ENCODE results near the gene MYL5. TPM values are rescaled to one million over a fixed set of nuclear protein-coding genes. Genes with fewer than 3 reads are reported as not detected.

MYL5 gene
- total RNA-seq, 1 donor = 9.1 TPM

DNA sequence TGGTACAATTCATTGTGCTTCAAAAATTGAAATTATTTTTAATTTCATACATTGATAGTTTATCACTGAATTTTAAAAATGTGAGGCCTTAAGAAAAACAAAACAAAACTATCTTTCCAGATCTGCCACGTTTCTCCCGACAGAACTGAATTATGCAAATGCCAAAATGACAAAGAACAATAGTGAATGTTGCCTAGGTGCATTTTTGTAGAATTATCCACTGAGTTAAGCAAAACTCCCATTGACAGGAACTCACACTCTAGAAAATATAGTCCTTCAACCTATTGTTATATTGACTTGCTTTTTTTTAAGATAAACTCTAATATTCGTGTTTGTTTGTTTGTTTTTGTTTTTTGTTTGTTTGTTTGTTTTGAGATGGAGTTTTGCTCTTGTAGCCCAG lies 37.8 kb downstream of the MYL5 start:
- TF ChIP-seq, protein P1, sequence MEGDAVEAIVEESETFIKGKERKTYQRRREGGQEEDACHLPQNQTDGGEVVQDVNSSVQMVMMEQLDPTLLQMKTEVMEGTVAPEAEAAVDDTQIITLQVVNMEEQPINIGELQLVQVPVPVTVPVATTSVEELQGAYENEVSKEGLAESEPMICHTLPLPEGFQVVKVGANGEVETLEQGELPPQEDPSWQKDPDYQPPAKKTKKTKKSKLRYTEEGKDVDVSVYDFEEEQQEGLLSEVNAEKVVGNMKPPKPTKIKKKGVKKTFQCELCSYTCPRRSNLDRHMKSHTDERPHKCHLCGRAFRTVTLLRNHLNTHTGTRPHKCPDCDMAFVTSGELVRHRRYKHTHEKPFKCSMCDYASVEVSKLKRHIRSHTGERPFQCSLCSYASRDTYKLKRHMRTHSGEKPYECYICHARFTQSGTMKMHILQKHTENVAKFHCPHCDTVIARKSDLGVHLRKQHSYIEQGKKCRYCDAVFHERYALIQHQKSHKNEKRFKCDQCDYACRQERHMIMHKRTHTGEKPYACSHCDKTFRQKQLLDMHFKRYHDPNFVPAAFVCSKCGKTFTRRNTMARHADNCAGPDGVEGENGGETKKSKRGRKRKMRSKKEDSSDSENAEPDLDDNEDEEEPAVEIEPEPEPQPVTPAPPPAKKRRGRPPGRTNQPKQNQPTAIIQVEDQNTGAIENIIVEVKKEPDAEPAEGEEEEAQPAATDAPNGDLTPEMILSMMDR (IDR thresholded peaks at IDR 0.05; ENCODE audit: insufficient read depth, low read depth, low read length) = no peak
- DNase-seq (ENCODE audit: low read depth) = no peak
- H3K4me3 ChIP-seq (ENCODE audit: low read depth, low read length) = no peak overlapping the region

DNA sequence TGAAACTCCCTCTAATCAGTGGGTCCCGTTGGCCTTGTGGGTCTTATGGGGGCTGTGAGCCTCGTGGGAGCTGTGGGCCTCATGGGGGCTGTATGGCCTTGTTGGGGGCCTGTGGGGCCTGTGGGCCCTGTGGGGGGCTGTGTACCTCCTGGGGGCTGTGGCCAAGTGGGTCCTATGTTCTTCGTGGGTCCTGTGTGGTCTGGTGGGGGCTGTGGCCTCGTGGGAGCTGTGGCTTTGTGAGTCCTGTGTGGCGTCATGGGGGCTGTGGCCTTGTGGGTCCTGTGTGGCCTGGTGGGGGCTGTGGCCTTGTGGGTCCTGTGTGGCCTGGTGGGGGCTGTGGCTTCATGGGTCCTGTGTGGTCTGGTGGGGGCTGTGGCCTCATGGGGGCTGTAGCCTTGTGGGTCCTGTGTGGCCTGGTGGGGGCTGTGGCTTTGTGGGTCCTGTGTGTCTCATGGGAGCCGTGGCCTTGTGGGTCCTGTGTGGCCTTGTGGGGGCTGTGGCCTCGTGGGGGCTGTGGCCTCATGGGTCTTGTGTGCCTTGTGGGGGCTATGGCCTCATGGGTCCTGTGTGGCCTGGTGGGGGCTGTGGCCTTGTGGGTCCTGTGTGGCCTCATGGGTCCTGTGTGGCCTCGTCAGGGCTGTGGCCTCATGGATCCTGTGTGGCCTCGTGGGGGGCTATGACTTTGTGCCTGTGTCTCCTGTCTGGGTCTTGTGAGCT lies 38.7 kb downstream of the MYL5 start:
- TF ChIP-seq, protein P1 (IDR thresholded peaks at IDR 0.05; ENCODE audit: insufficient read depth, low read depth, low read length) = no peak
- DNase-seq (ENCODE audit: low read depth) = no peak
- H3K4me3 ChIP-seq (ENCODE audit: low read depth, low read length) = no peak overlapping the region

DNA sequence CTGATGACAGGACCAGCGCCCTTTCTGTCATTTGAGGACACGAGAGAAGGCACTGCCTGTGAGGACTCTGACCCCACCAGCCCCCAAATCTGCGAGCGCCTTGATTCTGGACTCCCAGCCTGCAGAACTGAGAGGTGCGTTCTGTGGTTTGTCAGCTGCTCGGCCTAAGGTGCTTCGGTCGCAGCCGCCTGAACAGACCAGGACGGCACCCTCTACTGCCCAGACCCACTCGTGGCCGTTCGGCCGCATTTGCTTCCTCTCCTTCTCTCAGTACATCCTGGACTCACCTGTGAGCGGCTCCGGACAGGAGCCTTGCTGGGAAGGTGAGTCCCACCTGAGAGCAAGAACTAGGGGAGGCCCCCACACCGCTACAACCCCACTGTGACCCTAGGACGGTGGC lies 39.7 kb downstream of the MYL5 start:
- no peak for DNase-seq (ENCODE audit: low read depth)
- no peak overlapping the region for H3K4me3 ChIP-seq (ENCODE audit: low read depth, low read length)
- TF ChIP-seq, protein P1 (IDR thresholded peaks at IDR 0.05; ENCODE audit: insufficient read depth, low read depth, low read length) = no peak

DNA sequence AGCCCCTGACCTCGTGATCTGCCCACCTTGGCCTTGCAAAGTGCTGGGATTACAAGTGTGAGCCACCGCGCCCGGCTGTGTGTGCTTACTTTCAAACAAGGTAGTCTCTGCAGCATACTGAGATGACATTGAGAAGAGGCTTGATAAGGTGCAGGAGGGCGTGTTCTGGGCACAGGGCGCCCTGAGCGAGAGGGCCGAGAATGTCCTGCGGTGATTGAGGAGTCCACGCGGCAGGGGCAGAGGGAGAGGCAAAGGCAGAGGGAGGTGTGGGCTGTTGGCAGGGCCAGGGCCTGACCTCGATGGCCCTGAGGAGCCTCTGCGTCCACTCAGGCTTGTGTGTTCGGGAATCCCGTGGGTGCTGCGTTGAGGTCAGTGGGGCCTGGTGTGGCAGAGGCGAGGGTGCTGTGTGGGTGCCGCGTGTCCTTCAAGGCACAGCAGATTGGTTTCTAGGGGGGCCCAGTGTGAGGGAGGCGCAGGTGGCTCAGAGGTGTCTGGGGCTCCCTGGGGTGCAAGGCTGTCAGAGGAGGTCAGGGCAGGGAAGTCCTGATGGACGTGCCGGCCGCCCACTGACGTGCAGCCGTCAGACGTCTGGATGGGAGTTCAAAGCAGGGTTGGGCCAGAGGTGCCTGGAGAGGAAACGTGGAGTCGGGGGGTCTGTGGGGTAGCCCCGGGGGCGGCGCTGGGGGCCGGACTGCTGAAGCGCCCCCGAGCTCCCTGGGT lies 43.4 kb downstream of the MYL5 start:
- TF ChIP-seq, protein P1 (IDR thresholded peaks at IDR 0.05; ENCODE audit: insufficient read depth, low read depth, low read length) = no peak
- no peak overlapping the region for H3K4me3 ChIP-seq (ENCODE audit: low read depth, low read length)
- no peak for DNase-seq (ENCODE audit: low read depth)

DNA sequence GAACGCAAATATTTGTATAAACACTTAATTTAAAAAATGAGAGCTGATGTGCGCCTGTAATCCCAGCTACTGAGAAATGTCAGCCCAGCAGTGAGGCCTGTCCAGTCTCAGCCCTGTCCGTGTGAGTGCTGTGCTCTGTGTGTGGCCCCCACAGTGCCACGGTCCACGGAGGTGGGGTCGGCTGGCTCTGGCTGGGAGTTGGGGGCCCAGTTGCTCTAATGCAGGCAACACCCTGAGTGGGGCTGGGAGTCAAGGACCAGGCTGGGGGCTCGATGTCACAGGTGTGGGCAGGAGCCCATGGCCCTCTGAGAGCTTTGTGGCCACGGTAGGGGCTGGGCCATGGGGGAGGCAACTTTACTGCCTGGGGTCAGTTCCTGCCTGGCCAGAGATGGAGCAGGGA lies 44.1 kb downstream of the MYL5 start:
- TF ChIP-seq, protein P1 (IDR thresholded peaks at IDR 0.05; ENCODE audit: insufficient read depth, low read depth, low read length) = no peak
- DNase-seq (ENCODE audit: low read depth) = no peak
- H3K4me3 ChIP-seq (ENCODE audit: low read depth, low read length) = no peak overlapping the region

DNA sequence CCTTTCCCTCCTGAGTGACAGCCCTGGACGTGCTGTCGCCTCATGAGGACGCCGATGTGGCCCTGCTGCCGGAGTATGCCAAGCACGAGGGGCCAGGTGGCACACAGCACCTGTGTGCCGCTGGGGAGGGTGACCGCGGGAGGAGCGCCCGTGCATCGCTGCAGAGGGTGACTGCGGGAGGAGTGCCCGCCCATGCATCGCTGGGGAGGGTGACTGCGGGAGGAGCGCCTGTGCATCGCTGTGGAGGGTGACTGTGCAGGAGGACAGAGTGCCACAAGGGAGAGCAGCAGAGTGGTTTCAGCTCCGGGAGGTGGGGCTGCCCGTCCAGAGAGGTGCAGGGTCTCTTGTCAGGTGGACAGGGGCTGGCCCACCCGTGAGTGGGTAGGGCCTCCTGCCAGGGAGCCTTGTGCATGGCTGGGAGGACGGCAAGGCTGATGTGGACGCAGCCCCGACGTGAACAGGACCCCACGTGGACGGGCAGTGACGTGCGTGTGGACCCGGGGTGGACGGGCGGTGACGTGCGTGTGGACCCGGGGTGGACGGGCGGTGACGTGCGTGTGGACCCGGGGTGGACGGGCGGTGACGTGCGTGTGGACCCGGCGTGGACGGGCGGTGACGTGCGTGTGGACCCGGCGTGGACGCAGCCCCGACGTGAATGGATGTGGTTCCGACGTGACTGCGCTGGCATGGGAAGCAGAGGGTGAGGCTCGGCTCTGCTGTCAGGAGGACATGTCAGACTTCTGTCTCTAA lies 45.9 kb downstream of the MYL5 start:
- no peak overlapping the region for H3K4me3 ChIP-seq (ENCODE audit: low read depth, low read length)
- DNase-seq (ENCODE audit: low read depth) = no peak
- TF ChIP-seq, protein P1 (IDR thresholded peaks at IDR 0.05; ENCODE audit: insufficient read depth, low read depth, low read length) = no peak

Measured in fibroblast of villous mesenchyme (primary cell).